OCI-LY3 (cell line): ENCODE results near the gene CDK4.
A peak's percentile ranks its signal among the peaks of the same experiment; 100 is the strongest.

Experiments used
- H2AFZ ChIP-seq: fragments of 200-600, 300-600 bp; shearing (Covaris generic); 2 replicates; pipeline ENCODE4 v1.6.0; 2014; ENCODE audit warnings: antibody characterized with exemption, low read depth, low read length
- H3K27ac ChIP-seq: fragments of 200-600, 300-600 bp; sonication (generic); 2 replicates; pipeline ENCODE4 v1.5.1; 2014; ENCODE audit warnings: mild to moderate bottlenecking, low read length, moderate library complexity, mixed read lengths
- H3K27me3 ChIP-seq: fragments of 200-600, 300-600 bp; sonication (generic); 2 replicates; pipeline ENCODE4 v1.6.1; 2014; ENCODE audit warnings: low read depth, low read length, mixed read lengths
- H3K36me3 ChIP-seq: fragments of 200-600, 300-600 bp; sonication (generic); replicated peaks from 2 replicates; pipeline ENCODE3; 2014; ENCODE audit warnings: low read depth, low read length, mixed read lengths
- H3K4me1 ChIP-seq: fragments of 300-600, 200-600 bp; sonication (generic); 2 replicates; pipeline ENCODE4 v1.6.1; 2014; ENCODE audit warnings: low read length, mixed read lengths
- H3K4me2 ChIP-seq: fragments of 200-600, 300-600 bp; sonication (generic); 2 replicates; pipeline ENCODE4 v1.6.1; 2014; ENCODE audit warnings: low read length, mixed read lengths
- H3K4me3 ChIP-seq: fragments of 300-600, 200-600 bp; sonication (generic); 2 replicates; pipeline ENCODE4 v1.5.1; 2014; ENCODE audit warnings: antibody characterized with exemption, mild to moderate bottlenecking, low read length, moderate library complexity
- H3K79me2 ChIP-seq: fragments of 300-600, 200-600 bp; shearing (Covaris generic); 2 replicates; pipeline ENCODE4 v1.6.1; 2014; ENCODE audit warnings: mild to moderate bottlenecking, low read length, mixed read lengths
- H3K9ac ChIP-seq: fragments of 300-600, 200-600 bp; shearing (Covaris generic); 2 replicates; pipeline ENCODE4 v1.6.0; 2014; ENCODE audit warnings: mild to moderate bottlenecking, low read length, moderate library complexity
- H3K9me3 ChIP-seq: fragments of 200-600, 300-600 bp; shearing (Covaris generic); 2 replicates; pipeline ENCODE4 v1.6.1; 2014; ENCODE audit warnings: low read length, mixed read lengths; ENCODE audit not compliant: insufficient read depth
- H4K20me1 ChIP-seq: fragments of 200-600, 300-600 bp; sonication (generic); 2 replicates; pipeline ENCODE4 v1.6.1; 2016; ENCODE audit warnings: low read length, mixed read lengths; ENCODE audit not compliant: insufficient read depth
- CTCF ChIP-seq: fragments of 200-600, 300-600 bp; sonication (generic); IDR thresholded peaks from 2 replicates; pipeline ENCODE4 v1.5.1; 2014; ENCODE audit warnings: antibody characterized with exemption, low read length, low read depth
- EZH2phosphoT487 ChIP-seq: fragments of 200-600 bp; shearing (Covaris generic); IDR thresholded peaks from 2 replicates; pipeline ENCODE4 v1.6.1; 2018; ENCODE audit warnings: antibody characterized with exemption, mixed run types, low read depth

CDK4 gene

DNA sequence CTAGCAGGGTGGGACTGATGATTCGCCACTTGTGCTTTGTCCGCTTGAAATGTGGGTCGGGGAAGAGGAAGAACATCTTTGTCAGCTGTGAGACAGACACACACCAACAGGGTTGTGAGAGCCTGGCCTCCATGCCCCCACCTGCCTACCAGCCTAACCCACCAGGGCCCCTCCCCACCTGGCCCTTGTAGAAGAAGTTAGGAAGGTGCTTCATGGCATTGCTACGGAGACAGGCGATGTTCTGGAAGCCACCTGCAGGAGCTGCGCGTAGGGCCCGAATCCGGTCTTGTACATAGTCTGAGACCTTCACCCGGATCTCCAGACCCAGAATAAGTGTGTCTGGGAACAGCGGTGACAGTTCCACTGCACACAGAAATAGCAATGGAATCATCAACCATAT lies 17.5 kb upstream of the CDK4 start:
- Histone ChIP-seq H3K79me2 (peaks cover 12% of the 10 kb centered on the region), H3K27ac (no peak overlapping the region), H2AFZ (no peak overlapping the region), H3K27me3 (no peaks in the 10 kb centered on the region), H3K36me3 (peaks cover 29% of the 10 kb centered on the region), H3K4me2 (no peak overlapping the region), H3K9me3 (no peaks in the 10 kb centered on the region), H3K4me3 (no peak overlapping the region), H4K20me1 (no peaks in the 10 kb centered on the region), H3K4me1 (peaks cover 13% of the 10 kb centered on the region), H3K9ac (no peak overlapping the region)
- TF ChIP-seq EZH2phosphoT487 (no peak), CTCF (no peak)

DNA sequence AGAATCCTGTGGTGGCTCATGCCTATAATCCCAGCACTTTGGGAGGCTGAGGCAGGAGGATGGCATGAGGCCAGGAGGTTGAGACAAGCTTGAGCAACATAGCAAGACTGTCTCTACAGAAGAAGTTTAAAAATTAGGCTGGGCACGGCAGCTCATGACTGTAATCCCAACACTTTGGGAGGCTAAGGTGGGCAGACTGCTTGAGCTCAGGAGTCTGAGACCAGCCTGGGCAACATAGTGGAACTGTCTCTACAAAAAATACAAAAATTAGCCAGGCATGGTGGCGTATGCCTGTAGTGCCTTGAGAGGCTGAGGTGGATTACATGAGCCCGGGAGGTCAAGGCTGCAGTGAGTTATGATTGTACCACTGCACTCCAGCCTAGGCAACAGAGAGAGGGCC lies 15.8 kb upstream of the CDK4 start:
- peaks cover 12% of the 10 kb centered on the region for H3K79me2 ChIP-seq
- no peak overlapping the region for H2AFZ ChIP-seq
- H3K4me2 ChIP-seq: no peak overlapping the region
- H3K27me3 ChIP-seq: no peaks in the 10 kb centered on the region
- H3K9ac ChIP-seq: no peak overlapping the region
- H3K9me3 ChIP-seq: no peaks in the 10 kb centered on the region
- no peaks in the 10 kb centered on the region for H4K20me1 ChIP-seq
- H3K4me3 ChIP-seq: no peak overlapping the region
- H3K4me1 ChIP-seq: peaks cover 10% of the 10 kb centered on the region
- no peak overlapping the region for H3K27ac ChIP-seq
- TF ChIP-seq CTCF (no peak), EZH2phosphoT487 (no peak)
- peaks cover 29% of the 10 kb centered on the region for H3K36me3 ChIP-seq

- Histone ChIP-seq H3K4me2 (no peak overlapping the region), H3K4me1 (peaks cover 8% of the 10 kb centered on the region), H3K27ac (no peak overlapping the region), H3K9ac (no peak overlapping the region), H3K9me3 (no peaks in the 10 kb centered on the region), H3K79me2 (peaks cover 12% of the 10 kb centered on the region), H2AFZ (no peak overlapping the region), H3K4me3 (no peak overlapping the region), H3K36me3 (peaks cover 32% of the 10 kb centered on the region), H3K27me3 (no peaks in the 10 kb centered on the region), H4K20me1 (no peaks in the 10 kb centered on the region)
- TF ChIP-seq EZH2phosphoT487: no peak
- TF ChIP-seq CTCF: no peak
Observed at GRCh38 chr12:57767305-57767698, 15.2 kb upstream of the CDK4 start.

DNA sequence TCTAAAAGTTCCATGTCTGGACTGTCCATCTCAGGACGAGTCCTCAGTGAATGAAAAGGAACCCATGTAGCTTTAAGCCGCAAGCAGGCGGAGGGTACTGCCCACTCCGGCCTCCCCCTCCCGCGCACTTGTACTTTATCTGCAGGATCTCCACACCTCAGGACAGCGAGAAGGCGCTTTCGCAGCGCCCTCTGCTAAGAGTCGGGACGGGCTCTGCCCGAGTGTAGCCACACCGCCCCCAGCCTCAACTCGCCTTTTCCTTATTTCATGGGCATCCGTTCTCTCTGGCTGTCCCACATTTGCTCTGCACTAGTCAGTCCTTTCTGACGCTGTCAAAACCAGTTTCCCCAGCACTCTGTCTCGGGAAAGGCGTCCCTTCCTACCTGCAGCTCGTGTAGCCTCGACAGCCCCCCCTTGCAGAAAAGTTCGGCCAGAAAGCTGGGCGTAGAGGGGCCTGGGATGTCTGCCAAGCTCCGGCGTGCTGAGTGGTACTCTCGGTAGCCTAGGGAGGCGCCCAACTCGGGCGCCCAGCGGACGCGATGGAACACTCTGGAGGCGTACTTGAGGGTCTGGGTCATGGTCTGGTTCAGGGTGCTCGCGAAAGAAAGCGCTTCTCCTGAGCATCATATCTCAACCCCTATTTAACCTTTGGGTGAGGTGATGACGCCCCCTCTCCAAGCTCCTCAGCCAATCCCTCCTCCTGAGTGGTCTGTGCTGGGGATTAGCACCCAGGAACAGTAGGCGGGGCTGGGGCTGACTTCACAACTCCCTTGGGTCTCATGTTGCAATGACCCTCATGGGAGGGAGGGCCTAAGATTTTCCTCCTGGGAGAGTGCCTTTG lies 14.6 kb upstream of the CDK4 start, which contains the start of gene CYP27B1:
Gene CYP27B1 (minus strand): TSS at position 615 of the 841 bp plus-strand sequence. CDS start 37 bp downstream, at position 578.
- Histone ChIP-seq H2AFZ (no peak within 1 kb of the TSS), H3K27me3 (no peaks in the 10 kb centered on the region), H3K27ac (no peak within 1 kb of the TSS), H3K36me3 (peaks cover 35% of the 10 kb centered on the region), H3K79me2 (peaks cover 12% of the 10 kb centered on the region), H3K9ac (no peak within 1 kb of the TSS), H3K4me2 (peak within 1 kb of the TSS; percentile 83; the same call in 1 of the 2 replicates), H3K9me3 (no peaks in the 10 kb centered on the region), H3K4me3 (no peak within 1 kb of the TSS), H4K20me1 (no peaks in the 10 kb centered on the region), H3K4me1 (peaks cover 8% of the 10 kb centered on the region)
- TF ChIP-seq EZH2phosphoT487 (no peak), CTCF (no peak)
